ENCODE data around the gene PFKL.

PFKL gene

DNA sequence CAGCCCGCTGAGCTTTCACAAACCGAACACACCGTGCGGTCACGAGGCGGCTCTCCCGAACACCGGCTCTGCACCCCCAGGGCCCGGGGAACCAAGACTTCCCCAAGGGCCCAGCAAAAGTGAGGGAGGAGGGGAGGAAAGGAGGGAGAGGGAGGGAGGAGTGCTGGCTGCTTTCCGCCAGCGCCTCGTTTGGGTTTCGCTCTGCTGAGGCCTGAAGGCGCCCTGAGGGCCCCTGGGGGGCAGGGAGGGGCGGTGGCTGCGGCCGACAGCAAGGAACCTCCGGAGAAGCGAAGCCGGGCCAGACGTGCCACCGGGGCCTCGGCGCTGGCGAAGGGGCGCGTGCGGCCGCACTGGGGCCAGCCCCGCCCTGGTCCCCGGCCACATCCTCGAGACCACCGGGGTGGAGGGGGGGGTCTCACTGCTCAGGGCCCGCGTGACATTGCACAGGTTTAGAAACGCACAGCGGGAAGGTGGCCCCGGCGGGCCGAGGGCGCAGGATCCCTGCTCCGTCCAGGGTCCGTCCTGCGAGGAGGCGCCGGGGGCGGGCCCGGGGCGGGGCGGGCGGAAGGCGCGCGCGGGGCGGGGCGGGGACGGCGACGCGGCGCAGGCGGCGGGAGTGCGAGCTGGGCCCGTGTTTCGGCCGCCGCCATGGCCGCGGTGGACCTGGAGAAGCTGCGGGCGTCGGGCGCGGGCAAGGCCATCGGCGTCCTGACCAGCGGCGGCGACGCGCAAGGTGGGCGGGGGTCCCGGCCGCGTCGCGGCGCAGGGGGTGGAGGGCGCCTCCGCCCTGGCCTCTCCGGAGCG, at the start of gene PFKL:
PFKL (plus strand) TSS at position 596 of the 804 bp plus-strand sequence; CDS start at position 649, 53 bp downstream.
- DNase-seq (ENCODE audit: low spot score): peak; percentile 93

DNA sequence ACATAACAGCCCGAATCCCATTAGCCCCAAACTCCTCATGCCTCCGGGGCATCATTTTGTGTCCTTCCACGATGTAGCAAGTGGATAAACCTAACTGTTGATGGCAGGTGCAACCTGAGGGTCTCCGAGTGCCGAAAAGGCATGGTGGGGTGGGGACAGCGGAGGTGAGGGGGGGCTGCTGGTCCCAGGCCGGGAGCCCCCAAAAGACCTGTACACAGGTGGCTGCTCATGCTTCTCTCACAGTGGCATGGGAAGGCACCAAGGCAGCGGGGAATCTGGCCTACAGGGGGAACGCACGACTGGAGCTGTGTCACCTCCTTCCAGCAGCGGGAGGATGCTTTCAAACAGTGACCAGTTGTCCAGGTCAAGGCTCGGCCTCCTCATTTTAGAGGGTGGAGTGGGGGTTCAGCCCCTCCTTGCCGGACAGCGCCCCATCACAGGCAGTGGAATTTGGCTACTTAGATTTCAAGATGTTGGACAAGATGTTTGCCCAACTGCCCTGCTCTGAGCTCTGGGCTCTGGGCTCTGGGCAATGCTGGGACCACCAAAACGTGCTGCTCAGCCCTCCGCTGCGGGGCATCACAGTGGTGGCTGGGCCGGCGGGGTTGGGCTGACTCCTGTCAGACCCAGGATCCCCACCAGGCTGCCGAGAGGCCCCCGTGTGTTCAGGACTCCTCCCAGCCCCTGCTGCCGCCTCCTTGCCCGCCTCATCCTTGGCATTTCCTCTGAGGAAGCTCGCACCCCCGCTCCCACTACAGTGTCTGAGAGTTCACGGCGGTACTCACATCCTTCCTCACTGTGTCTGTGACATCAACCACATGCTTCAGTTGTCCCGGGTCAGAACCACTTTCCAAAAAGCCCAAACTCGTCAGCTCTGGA, 45.8 kb upstream of the PFKL start:
- no peak for DNase-seq (ENCODE audit: low spot score)

DNA sequence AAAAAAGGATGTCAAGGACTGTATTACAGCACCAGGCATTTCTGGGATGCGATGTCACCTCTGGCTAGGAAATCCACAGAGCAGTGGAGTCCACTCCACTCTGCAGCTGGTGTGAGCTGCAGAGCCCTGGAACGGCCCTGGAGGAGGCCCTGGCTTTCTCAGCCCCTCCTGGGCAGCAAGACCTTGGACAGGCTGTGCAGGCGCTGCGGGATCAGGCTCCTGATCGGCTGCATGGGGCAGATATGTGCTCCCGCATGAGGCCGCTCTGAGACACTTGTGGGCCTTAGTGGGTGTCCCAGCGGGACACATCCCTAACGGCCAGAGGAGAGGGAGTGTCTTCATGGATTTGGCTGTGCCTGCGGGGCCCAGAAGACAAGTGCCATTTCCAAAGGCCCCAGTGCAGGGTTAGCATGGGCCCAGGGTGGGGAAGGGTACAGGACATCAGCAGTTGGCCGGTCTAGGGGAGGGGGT, 44.3 kb upstream of the PFKL start:
- no peak for DNase-seq (ENCODE audit: low spot score)

DNA sequence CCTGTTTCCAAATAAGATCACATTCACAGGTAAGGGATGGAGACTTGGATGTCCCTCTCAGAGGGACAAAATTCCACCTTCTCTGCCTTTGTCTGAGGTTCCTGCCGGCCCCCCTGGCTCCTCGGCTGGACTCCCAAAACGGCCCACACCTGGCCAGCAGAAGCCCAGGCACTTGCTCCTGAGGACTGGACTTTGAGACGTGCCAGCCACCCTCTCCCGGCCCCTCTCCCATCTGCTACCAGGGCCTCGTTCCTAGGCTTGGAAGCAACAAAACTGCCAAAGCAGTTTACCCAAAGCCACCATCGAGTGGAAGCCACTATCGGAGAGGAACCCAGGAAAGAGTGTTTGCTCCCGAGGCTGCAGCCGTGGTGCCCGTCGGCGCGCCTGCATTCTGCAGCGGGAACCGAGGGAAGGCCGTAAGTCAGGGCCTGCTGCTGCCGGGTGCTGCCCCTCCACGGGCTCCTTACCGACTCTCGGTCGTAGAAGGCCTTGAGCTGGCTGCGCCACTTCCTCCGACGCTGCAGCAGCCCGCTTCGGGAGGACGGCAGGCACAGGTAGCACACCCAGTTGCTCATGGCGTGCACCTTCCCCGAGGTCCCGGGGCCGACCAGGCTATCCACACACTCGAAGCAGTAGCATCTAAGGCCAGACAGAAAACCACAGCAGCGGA, 41.7 kb upstream of the PFKL start:
- DNase-seq (ENCODE audit: low spot score): no peak

DNA sequence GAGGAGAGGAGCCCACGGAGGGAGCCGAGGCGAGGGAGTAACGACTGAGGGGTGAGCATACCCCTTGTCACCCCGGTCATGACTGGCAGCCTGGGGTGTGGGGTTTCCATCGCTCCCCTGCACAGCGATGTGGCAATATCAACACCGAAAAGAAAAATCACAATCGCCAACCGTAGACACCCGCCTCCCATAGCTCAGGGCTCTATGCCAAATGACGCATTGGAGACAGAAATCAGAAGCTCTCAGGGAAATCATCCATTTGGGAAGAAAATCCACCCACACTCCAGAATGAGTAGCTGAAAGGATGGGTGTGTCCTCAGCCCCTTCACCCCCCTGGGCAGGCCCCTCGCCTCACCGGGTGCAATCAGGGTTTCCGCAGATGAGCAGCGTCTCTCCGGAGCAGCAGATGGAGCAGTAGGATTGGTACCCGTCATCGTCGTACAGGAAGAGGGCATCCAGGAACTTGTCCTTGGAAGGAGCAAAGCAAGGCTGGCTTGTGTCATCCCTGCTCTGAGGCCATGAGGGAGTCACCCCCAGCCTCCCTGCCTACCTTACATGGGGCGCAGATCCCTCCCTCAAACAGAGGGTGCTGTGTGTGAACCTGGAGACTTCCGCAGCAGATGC, 40.7 kb upstream of the PFKL start:
- no peak for DNase-seq (ENCODE audit: low spot score)

DNA sequence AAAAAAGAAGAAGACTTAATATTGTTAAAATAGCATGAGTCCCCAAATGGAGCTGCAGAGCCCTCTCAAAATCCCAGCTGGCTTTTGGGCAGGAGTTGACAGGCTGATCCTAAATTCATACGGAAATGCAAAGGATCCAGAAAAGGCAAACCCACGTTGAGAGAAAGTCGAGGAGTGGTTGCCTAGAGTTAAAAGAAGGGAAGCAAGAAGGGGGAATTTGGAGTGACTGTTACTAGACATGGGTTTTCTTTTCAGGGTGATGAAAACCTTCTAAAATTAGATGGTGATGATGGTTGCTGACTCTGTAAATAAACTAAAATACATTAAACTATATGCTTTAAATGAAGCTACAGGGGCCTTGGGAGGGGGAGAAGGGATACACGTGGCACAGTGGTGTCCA, 39.8 kb upstream of the PFKL start:
- no peak for DNase-seq (ENCODE audit: low spot score)

DNA sequence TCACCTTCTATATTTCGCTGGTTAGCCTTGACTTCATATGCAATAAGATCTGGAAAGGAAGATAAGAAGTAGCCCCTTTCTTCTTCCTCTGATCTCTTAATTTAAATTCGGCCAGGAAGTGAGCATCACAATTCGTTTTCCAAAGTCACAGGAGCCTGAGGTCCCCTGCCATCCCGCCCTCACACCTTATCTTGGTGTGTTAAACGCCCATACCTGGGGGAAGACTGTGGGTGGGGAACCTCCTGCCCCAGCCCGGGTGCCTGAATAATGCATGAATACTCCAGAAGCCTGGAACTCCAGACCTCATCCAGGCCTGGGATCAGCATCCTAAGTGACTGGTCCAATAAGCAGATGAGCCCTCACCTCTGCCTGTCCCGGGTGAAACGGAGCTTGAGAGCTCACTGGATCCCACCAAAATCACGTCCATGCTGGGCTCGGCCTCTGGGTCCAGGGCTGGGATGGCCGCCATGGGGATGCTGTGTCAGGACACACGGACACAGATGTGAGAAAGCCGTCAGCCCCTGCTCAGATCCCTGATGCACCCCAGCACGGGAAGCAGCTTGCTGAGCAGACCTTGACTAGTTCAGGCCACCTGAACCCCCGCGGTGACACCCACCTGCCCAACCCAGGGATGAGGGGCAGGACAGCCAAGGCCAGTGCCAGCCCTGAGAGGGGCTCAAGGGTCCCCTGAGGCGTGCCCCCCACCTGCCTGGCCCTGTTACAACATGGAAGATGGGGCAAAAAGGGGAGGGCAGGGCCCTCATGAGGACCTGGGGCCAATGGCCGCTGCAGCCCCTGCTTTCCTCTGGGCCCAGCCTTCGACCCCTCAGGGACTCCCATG, 38.8 kb upstream of the PFKL start:
- DNase-seq (ENCODE audit: low spot score): no peak

DNA sequence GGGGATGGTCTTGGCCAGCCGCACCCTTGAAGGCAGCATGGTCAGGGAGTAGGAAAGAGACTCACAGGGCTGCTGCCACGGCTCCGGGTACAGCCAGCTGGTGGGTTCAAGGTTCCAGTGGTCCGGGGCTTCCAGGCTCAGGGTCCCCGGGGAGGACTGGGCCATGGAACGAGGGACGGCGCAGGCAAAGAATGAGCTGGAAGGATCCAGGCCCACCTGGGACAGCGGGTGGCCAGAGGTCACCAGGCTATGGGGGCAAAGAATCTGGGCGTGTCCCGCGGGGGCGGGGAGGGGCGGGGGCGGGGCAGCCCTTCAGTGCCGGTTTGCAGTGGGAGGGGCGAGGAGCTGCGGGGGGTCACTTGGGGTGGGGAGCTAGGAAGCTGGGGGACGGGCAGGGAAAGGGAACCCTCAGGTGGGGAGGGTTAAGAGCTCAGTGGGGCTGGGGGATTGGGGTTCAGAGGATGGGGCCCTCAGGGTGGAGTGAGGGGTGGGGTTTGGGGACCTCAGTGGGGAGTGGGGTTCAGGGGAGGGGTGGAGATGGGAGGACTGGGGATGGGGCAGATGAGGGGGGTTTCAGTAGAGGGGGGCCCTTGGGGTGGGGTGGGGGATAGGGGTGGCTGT, 38.1 kb upstream of the PFKL start, which contains the start of gene DNMT3L:
DNMT3L (minus strand) TSS at position 223 of the 621 bp plus-strand sequence. CDS start 638 bp downstream, outside the sequence.
- DNase-seq (ENCODE audit: low spot score): no peak

DNA sequence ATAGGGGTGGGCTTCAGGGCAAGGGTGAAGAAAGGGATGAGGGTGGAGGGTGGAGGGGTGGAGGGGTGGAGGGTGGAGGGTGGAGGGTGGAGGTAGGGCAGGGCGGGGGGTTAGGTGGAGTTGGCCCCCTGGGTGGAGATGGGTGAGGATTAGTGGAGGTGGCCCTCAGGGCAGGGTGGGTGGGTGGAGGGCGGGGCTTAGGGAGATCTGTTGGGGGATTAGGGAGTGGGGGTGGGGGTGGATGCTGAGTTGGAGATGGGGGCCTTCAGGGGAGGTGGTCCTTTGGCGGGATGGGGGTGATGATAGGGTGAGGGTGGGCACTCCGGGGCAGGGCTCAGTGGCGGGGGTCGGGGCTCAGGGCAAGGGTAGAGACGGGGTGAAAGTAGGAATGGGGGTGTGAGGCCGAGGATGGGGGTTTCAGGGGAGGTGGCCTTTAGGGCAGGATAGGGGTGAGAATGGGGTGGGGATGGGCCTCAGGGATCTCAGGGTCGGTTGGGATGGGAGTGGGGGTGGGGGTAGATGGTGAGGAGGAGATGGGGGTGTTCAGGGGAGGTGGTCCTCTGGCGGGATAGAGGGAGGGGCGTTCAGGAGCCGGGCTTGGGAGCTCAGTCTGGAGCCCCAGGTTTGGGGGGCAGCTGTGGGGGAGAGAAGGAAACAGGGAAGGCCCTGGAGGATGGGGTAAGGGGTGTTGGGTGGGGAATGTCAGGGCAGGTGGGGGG, 37.4 kb upstream of the PFKL start:
- no peak for DNase-seq (ENCODE audit: low spot score)

DNA sequence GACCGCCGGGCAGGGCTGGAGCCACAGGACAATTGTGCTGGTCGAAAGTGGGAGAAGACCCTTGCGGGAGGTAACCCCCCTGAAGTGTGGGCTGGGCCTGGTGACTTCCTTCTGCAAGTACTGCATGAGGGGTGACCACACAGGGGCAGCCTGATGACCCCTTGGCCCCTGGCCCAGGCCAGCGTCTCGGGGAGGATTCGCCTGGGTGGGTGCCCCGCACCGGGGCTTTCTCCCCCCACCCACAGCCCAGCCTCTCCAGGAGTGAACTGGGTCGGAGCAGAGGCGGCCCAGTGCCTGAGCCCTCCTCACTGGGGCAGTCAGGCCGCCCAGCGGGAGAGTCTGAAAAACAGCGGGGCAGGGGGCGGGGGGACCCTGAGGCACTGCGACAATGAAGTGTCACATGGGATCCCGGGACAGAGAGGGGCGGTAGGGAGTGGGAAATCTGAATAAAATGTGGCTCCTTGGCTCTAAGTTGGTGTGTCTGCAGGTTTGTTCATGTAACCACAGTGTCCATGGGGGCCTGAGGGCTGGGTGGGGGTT, 36.6 kb upstream of the PFKL start:
- peak; percentile 70 for DNase-seq (ENCODE audit: low spot score)

DNA sequence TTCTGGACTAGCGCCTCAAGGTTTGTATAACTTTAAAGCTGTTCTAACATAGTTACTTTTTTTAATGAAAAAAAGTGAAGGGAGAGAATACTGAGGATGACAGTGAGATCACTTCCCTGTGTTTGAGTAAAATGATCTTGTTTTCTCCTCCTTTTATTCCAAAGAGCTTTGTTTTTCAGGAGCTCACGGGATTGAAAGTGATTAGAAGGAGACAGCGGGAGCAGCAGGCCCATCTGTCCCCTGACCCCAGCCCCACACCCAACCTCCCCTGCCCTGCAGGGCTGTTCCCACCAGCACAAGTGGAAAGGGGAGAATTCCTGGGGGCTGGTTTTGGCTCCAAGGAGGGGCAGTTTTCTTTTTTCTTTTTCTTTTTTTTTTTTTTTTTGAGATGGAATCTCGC, 36.1 kb upstream of the PFKL start:
- no peak for DNase-seq (ENCODE audit: low spot score)

DNA sequence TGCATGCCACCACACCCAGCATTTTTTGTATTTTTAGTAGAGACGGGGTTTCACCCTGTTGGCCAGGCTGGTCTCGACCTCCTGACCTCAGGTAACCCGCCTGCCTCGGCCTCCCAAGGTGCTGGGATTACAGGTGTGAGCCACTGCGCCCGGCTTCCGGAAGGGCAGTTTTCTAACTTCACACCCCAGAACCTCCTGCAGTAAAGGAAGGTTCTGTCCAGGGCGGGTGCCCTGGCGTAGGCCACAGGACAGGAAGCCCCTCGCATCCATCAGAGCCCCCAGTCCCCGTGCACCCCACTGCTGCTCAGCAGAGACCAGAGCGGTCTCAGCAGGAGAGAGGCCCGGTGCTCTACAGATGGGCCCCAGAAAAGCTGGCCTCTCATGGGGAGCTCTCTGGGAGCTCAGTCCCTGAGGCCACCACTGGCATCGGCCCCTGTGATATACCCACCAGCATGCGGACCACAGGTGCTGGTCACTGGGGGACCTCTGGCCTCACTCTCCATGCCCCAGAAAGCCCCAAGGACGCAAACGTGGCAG, 34.1 kb upstream of the PFKL start:
- DNase-seq (ENCODE audit: low spot score): no peak

DNA sequence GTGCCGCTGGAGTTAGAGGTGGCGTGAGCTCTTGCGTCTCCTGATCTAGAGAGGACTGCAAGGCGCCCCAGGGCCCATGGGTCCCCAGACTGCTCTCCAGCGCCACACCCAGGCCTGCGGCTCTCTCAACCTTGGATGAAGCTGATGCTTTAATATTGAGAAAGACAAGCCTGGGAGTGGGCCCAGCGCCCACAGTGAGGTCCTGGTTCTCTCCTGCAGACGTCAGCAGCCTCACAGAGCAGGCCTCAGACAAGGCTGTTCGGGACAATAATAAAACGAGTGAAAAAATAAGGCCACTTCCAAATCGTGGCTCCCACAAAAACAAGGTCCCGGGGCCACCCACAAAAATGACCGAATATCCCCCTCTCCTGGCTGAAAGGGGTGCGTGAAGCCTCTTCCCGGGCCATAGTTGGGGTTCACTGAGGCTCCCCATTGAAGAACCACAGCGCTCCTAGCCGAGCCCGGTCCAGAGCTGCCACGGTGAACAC, 32.2 kb upstream of the PFKL start:
- DNase-seq (ENCODE audit: low spot score): peak; percentile 55

DNA sequence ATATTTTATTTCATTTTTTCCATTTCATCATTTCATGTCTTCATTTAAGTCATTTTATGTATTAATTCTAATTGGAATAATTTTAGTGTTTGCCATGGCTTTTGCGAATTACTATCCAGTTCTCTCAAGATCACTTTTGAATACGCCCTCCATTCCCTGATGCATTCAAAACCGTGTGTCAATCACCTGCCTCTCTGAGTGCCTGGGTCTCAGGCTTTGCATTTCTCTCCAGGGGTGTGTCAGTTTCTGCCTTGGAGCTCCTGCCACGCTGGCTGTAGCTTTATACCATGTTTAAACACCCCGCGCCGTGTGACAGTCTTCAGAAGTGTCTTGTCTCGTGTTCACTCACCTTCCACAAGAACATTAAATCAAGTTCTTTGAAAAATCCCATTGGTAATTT, 30.8 kb upstream of the PFKL start:
- DNase-seq (ENCODE audit: low spot score): no peak

DNA sequence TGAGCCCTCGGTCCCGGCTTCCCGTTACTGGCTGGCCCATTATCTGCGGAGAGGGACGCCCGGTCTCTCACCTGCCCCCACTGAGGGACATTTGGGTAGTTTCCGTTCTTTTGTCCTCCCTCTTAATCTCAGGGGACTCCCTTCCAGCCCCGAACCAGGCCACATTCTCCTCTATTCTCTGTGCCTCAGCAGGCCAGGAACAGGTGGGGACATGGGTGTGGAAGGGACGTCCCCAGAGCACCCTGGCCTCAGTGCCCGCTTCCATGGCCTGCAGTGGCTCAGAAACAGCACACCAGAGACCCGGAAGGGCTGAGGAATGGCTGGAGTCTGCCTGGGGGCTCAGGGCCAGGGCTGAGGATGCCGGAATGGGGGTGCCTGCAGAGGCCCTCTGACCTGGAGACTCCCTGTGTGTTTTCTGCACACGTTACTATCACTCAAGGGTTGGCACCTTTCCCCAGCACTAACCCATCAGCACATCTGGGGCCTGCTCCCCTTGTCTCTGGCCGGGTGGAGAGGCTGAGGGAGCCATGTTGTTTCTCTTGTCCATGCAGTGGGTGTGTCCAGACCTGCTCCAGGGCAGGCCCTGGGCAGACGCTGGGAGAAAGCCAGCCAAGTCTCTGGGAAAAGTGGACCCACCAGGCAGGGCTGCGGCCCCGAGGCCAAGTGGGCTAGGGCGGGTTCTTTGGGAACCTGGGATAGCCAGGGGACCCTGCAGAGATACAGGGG, 28.1 kb upstream of the PFKL start:
- DNase-seq (ENCODE audit: low spot score): no peak

DNA sequence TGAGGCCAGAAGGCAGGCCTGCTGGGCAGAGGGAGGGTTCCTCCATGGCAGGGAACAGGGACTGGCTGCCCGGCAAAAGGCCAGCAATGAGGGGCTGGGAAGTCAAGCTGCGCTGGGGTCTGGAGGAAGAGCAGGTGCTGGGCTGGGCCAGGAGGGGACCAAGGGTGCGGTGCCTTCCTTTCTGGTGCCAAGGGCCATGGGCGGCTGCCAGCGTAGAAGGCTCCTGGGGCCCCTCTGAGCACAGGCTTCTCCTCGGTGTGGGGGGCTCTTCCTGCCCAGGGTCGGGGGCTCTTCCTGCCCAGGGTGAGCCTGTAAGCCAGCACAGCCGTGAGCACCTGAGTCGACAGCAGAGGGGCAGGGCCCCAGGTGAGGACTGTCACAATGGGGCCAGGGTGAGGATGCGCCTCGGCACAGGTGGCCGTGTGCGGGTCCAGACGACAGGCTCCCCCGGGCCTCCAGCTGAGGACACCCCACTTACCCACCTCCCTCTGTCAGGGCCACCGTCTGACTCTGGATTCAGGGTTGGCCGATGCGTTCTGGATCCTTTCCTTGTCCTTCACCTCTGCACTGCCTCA, 27.5 kb upstream of the PFKL start:
- no peak for DNase-seq (ENCODE audit: low spot score)

DNA sequence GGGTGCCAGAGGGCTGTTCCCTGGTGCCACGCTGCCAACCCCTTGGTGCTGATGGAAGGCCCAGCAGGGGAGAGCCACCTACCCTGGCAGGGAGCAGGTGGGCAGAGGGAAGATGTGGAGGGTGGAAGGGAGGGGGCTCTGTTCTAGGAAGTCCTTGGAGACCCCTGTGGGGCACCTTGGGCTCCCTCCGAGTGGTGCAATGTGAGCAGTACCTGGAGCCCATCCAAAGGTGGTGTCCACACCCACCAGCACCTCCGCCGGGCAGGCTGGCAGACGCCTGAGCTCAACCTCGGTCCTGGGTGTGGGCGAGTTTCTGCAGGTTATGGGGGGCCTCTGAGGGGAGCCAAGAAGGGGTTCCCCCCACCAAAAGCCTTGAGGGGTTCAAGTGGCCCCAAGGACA, 26.8 kb upstream of the PFKL start:
- DNase-seq (ENCODE audit: low spot score): no peak

DNA sequence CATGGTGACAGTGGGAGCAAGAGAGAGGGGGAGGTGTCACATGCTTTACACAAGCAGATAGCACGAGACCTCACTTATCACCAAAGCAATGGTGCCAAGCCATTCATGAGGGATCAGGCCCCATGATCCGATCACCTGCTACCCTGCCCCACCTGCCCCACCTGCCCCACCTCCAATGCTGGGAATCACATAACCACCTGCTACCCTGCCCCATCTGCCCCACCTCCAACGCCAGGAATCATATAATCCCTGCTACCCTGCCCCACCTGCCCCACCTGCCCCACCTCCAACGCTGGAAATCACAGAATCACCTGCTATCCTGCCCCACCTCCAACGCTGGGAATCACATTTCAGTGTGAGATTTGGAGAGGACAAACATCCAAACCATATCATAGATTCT, 24.8 kb upstream of the PFKL start:
- DNase-seq (ENCODE audit: low spot score): no peak
